Nephron progenitor cell (in vitro differentiated cells): Measurements from ENCODE around the gene TBCCD1.
"Not testable (repeated sequence)": the region's sequence is repeated elsewhere in the genome, so short reads cannot be mapped to it uniquely, and the experiment has no call there.

ENCODE experiments used
- DNase-seq: peaks from one replicate; pipeline ENCODE4 v3.0.0; 2021
- H3K27ac Mint-ChIP-seq: 2 replicates; pipeline ENCODE4 v1.8.0; 2021; ENCODE audit warnings: mild to moderate bottlenecking, moderate library complexity, mixed read lengths
- H3K27me3 Mint-ChIP-seq: 2 replicates; pipeline ENCODE4 v1.8.0; 2021; ENCODE audit warnings: mild to moderate bottlenecking, low read depth, mixed read lengths; ENCODE audit not compliant: poor library complexity
- H3K36me3 Mint-ChIP-seq: 2 replicates; pipeline ENCODE4 v1.8.0; 2021; ENCODE audit warnings: low read depth, mixed read lengths
- H3K4me1 Mint-ChIP-seq: 2 replicates; pipeline ENCODE4 v1.8.0; 2021; ENCODE audit warnings: mixed read lengths
- H3K4me3 Mint-ChIP-seq: 2 replicates; pipeline ENCODE4 v1.8.0; 2021; ENCODE audit warnings: mild to moderate bottlenecking, moderate library complexity, mixed read lengths
- H3K9me3 Mint-ChIP-seq: 2 replicates; pipeline ENCODE4 v1.8.0; 2021; ENCODE audit warnings: mild to moderate bottlenecking, moderate library complexity, mixed read lengths
- TF ChIP-seq, protein P1 (sequence below): fragments of 200-600 bp; sonication (generic); IDR thresholded peaks from 2 replicates; pipeline ENCODE4 v1.5.0; 2021; ENCODE audit warnings: antibody characterized with exemption

Gene TBCCD1

GRCh38 chr3:186502966-186503712 is 64.0 kb downstream of the TBCCD1 start:
- no peak for DNase-seq
- H3K4me3 Mint-ChIP-seq, result peak overlapping the region; percentile 18
- peak overlapping the region; percentile 71 for H3K27ac Mint-ChIP-seq
- TF ChIP-seq, protein P1, sequence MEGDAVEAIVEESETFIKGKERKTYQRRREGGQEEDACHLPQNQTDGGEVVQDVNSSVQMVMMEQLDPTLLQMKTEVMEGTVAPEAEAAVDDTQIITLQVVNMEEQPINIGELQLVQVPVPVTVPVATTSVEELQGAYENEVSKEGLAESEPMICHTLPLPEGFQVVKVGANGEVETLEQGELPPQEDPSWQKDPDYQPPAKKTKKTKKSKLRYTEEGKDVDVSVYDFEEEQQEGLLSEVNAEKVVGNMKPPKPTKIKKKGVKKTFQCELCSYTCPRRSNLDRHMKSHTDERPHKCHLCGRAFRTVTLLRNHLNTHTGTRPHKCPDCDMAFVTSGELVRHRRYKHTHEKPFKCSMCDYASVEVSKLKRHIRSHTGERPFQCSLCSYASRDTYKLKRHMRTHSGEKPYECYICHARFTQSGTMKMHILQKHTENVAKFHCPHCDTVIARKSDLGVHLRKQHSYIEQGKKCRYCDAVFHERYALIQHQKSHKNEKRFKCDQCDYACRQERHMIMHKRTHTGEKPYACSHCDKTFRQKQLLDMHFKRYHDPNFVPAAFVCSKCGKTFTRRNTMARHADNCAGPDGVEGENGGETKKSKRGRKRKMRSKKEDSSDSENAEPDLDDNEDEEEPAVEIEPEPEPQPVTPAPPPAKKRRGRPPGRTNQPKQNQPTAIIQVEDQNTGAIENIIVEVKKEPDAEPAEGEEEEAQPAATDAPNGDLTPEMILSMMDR, result no peak
- H3K36me3 Mint-ChIP-seq, result peaks cover 17% of the 10 kb centered on the region
- peaks cover 16% of the 10 kb centered on the region for H3K27me3 Mint-ChIP-seq
- H3K4me1 Mint-ChIP-seq, result peaks cover 35% of the 10 kb centered on the region
- H3K9me3 Mint-ChIP-seq, result peaks cover 33% of the 10 kb centered on the region

DNA sequence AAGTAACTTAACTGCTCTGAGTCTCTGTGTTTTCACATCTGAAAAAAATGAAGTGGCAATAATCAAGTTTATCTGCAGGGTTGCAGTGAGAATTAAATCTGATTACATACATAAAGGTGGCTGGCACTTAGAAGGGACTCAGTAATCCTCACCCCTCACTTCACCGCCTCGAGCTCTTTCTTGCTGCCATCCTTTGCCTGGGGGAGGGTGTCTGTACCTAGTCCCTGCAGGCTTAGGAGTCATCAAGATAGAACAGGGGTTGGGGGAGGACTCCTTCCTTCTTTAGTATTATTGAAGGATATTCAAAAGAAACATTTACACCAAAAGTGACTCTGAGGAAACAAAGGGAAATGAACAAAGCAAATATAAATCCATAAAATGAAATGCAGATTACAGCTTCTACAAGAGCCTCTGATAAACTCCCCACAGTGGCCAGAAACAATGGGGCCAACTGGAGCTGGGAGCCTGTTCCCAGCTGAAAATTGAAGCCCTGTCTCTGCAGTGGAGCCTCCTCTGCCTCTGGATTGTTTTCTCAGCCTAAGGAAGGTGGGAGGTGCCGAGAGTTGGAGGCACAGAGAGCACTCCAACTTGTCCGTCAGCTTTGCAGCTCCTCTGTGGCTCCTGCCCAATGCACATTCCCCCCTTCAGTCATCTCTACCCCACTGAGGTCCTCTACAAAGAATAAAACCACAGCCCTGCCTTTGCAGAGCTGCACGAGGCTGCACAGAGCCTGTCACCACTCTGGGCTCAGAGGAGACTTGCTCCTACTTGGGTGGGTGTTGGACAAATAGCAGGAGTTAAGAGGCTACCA is 64.8 kb downstream of the TBCCD1 start:
- peaks cover 36% of the 10 kb centered on the region for H3K9me3 Mint-ChIP-seq
- peaks cover 17% of the 10 kb centered on the region for H3K36me3 Mint-ChIP-seq
- peaks cover 16% of the 10 kb centered on the region for H3K27me3 Mint-ChIP-seq
- H3K4me1 Mint-ChIP-seq, result peaks cover 35% of the 10 kb centered on the region
- H3K27ac Mint-ChIP-seq, result peak overlapping the region; percentile 71
- DNase-seq, result no peak
- peak overlapping the region; percentile 18 for H3K4me3 Mint-ChIP-seq
- TF ChIP-seq, protein P1, result no peak

- H3K27ac Mint-ChIP-seq, H3K4me3 Mint-ChIP-seq, DNase-seq: not testable (repeated sequence)
- Mint-ChIP-seq H3K4me1 (peaks cover 42% of the 10 kb centered on the region), H3K9me3 (peaks cover 36% of the 10 kb centered on the region), H3K36me3 (peaks cover 17% of the 10 kb centered on the region), H3K27me3 (peaks cover 13% of the 10 kb centered on the region)
Observed at GRCh38 chr3:186499949-186500348, 67.2 kb downstream of the TBCCD1 start.

GRCh38 chr3:186498022-186498421 is 69.1 kb downstream of the TBCCD1 start:
- peaks cover 45% of the 10 kb centered on the region for H3K4me1 Mint-ChIP-seq

DNA sequence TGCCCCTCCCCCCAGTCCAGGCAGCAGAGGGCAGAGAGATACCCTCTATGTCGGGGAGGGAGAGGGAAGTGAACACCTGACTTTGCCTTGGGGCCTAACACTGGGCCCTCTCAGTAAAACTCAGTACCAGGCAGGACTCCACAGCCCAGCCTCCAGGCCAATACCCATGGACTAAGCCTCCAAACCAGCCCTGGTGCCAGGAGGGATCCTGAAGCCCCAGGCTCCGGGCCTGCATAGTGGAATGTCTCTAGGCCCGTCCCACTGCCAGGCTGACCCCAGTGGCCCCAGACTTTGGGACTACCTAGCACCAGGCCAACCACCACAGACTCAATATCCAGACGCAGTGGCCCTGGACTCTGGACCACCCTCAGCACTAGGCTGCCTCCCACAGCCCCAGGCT is 69.5 kb downstream of the TBCCD1 start:
- Mint-ChIP-seq H3K9me3 (peaks cover 40% of the 10 kb centered on the region), H3K4me3 (no peak overlapping the region), H3K27ac (no peak overlapping the region), H3K4me1 (peaks cover 41% of the 10 kb centered on the region), H3K27me3 (peaks cover 7% of the 10 kb centered on the region), H3K36me3 (peaks cover 17% of the 10 kb centered on the region)
- DNase-seq, result no peak
- TF ChIP-seq, protein P1, result no peak

More at GRCh38 chr3:186498022-186498421, 69.1 kb downstream of the TBCCD1 start:
- not testable (repeated sequence) for H3K27me3 Mint-ChIP-seq, H3K4me3 Mint-ChIP-seq, DNase-seq, H3K27ac Mint-ChIP-seq
- peaks cover 40% of the 10 kb centered on the region for H3K9me3 Mint-ChIP-seq
- H3K36me3 Mint-ChIP-seq, result peaks cover 17% of the 10 kb centered on the region

GRCh38 chr3:186496635-186497034 is 70.5 kb downstream of the TBCCD1 start:
- Mint-ChIP-seq H3K27ac (no peak overlapping the region), H3K9me3 (peaks cover 40% of the 10 kb centered on the region), H3K4me3 (no peak overlapping the region), H3K4me1 (peaks cover 38% of the 10 kb centered on the region), H3K36me3 (peaks cover 17% of the 10 kb centered on the region), H3K27me3 (peaks cover 6% of the 10 kb centered on the region)
- DNase-seq, result no peak
- TF ChIP-seq, protein P1, result no peak
